CD14-positive monocyte (primary cell): ENCODE measurements around the gene GATD1. TPM values are rescaled to one million over a fixed set of nuclear protein-coding genes. Genes with fewer than 3 reads are reported as not detected.

Source experiments
- DNase-seq, 3 donors: peaks; one replicate each; pipeline ENCODE4 v3.0.0-alpha.2; 2011 to 2022
- H2AFZ ChIP-seq: 2 replicates; pipeline ENCODE4 v1.6.0; 2012; ENCODE audit warnings: mild to moderate bottlenecking, low read depth, low read length, inconsistent platforms; ENCODE audit not compliant: insufficient read depth, poor library complexity, severe bottlenecking
- H3K27ac ChIP-seq, 2 donors: 1 replicate in 1 of 2; 2 replicates in 1 of 2; pipeline ENCODE4 v1.5.1; 2012 to 2013; ENCODE audit warnings: low read length in 2 of 2, control low read depth in 1 of 2, inconsistent platforms in 1 of 2, low read depth in 1 of 2, mild to moderate bottlenecking in 1 of 2
- H3K27me3 ChIP-seq, 2 donors: one replicate each; pipeline versions ENCODE4 v1.6.0 to v1.6.1; 2011 to 2013; ENCODE audit warnings: low read length in 2 of 2; ENCODE audit not compliant: control insufficient read depth in 2 of 2, insufficient read depth in 2 of 2
- H3K36me3 ChIP-seq, 2 donors: replicated peaks in 1 of 2; 1 replicate in 1 of 2; 2 replicates in 1 of 2; pipeline versions ENCODE4 v1.5.1 to v1.6.1; 2012 to 2013; ENCODE audit warnings: low read length in 2 of 2, control low read depth in 1 of 2, inconsistent platforms in 1 of 2, mild to moderate bottlenecking in 1 of 2; ENCODE audit not compliant: insufficient read depth in 2 of 2, control insufficient read depth in 1 of 2
- H3K4me1 ChIP-seq, 2 donors: 1 replicate in 1 of 2; 2 replicates in 1 of 2; pipeline versions ENCODE4 v1.5.1 to v1.6.1; 2012 to 2013; ENCODE audit warnings: low read length in 2 of 2, control low read depth in 1 of 2, inconsistent platforms in 1 of 2, mild to moderate bottlenecking in 1 of 2, moderate library complexity in 1 of 2; ENCODE audit not compliant: insufficient read depth in 2 of 2, control insufficient read depth in 1 of 2
- H3K4me2 ChIP-seq: replicated peaks from 2 replicates; pipeline ENCODE3; 2012; ENCODE audit warnings: low read length, moderate library complexity, mild to moderate bottlenecking; ENCODE audit not compliant: poor library complexity, severe bottlenecking; ENCODE audit errors: extremely low read depth
- H3K4me3 ChIP-seq, 3 experiments: fragments of 200-600 bp in 1 of 3; sonication (generic) in 1 of 3; replicated peaks in 1 of 3; 1 replicate in 2 of 3; 2 replicates in 1 of 3; pipeline ENCODE4 v1.5.1; 2011 to 2013; ENCODE audit warnings: low read length in 3 of 3, mild to moderate bottlenecking in 3 of 3, control low read depth in 2 of 3, low read depth in 2 of 3, inconsistent platforms in 1 of 3, moderate library complexity in 1 of 3
- H3K79me2 ChIP-seq: 2 replicates; pipeline ENCODE4 v1.6.0; 2012; ENCODE audit warnings: mild to moderate bottlenecking, control low read depth, inconsistent platforms, low read length, moderate library complexity; ENCODE audit not compliant: insufficient read depth
- H3K9ac ChIP-seq: 2 replicates; pipeline ENCODE4 v1.6.0; 2017; ENCODE audit warnings: low read length, mild to moderate bottlenecking; ENCODE audit not compliant: insufficient read depth, poor library complexity, severe bottlenecking
- H3K9me3 ChIP-seq, 2 donors: replicated peaks in 1 of 2; 1 replicate in 1 of 2; 2 replicates in 1 of 2; pipeline versions ENCODE4 v1.5.1 to v1.6.1; 2012 to 2013; ENCODE audit warnings: low read length in 2 of 2, control low read depth in 1 of 2; ENCODE audit not compliant: control insufficient read depth in 1 of 2, insufficient read depth in 1 of 2
- H4K20me1 ChIP-seq: 2 replicates; pipeline ENCODE4 v1.6.0; 2012; ENCODE audit warnings: mild to moderate bottlenecking, low read length, control low read depth, moderate library complexity; ENCODE audit not compliant: insufficient read depth
- H3K27ac Mint-ChIP-seq, 7 donors: one replicate each; pipeline ENCODE4 v1.8.0; 2020; ENCODE audit warnings: mild to moderate bottlenecking in 7 of 7, mixed read lengths in 7 of 7, moderate library complexity in 6 of 7, inconsistent platforms in 2 of 7
- H3K27me3 Mint-ChIP-seq, 3 donors: one replicate each; pipeline ENCODE4 v1.8.0; 2021 to 2022; ENCODE audit warnings: low read depth in 3 of 3, mild to moderate bottlenecking in 3 of 3, mixed read lengths in 3 of 3, moderate library complexity in 3 of 3, inconsistent platforms in 1 of 3
- H3K36me3 Mint-ChIP-seq, 2 donors: one replicate each; pipeline ENCODE4 v1.8.0; 2020; ENCODE audit warnings: mixed read lengths in 2 of 2, inconsistent platforms in 1 of 2, mild to moderate bottlenecking in 1 of 2
- H3K4me1 Mint-ChIP-seq: one replicate; pipeline ENCODE4 v1.8.0; 2020; ENCODE audit warnings: mild to moderate bottlenecking, mixed read lengths
- H3K4me3 Mint-ChIP-seq, 2 donors: one replicate each; pipeline ENCODE4 v1.8.0; 2020; ENCODE audit warnings: mild to moderate bottlenecking in 2 of 2, mixed read lengths in 2 of 2, moderate library complexity in 1 of 2
- H3K9me3 Mint-ChIP-seq, 7 donors: one replicate each; pipeline ENCODE4 v1.8.0; 2020 to 2022; ENCODE audit warnings: mixed read lengths in 7 of 7, mild to moderate bottlenecking in 6 of 7, moderate library complexity in 6 of 7, inconsistent platforms in 2 of 7
- WGBS: methylation state at CpG from one replicate; pipeline ENCODE4 v1.1.5; 2013; ENCODE audit warnings: missing lambda C conversion rate; ENCODE audit not compliant: insufficient coverage; 5-methylcytosine and 5-hydroxymethylcytosine counted together
- intact Hi-C, 2 donors: fragments of 100-400 bp; cut with micrococcal nuclease; formaldehyde crosslinking; loops; one replicate each; pipeline versions ENCODE4 v1.15.0 to v1.15.1; 2023
- polyA plus RNA-seq, 3 donors: library from polyadenylated mRNA; depleted of rRNA in 1 of 3; unstranded in 2 of 3; stranded (reverse) in 1 of 3; fragments of 300-500 nt in 2 of 3; fragments of >200 nt in 1 of 3; fragmentation: Illumina TruSeq in 2 of 3; gene quantifications; 1 replicate in 2 of 3; 2 replicates in 1 of 3; pipeline ENCODE4 v1.2.3, GENCODE V29; 2012 to 2021
- TF ChIP-seq, protein P1 (sequence below): fragments of 200-600 bp; IDR thresholded peaks from one replicate; pipeline ENCODE4 v1.8.0; 2022; ENCODE audit warnings: antibody characterized with exemption, mild to moderate bottlenecking

GATD1 gene
- polyA plus RNA-seq, 3 donors = 4.5 to 45.6 (median 4.6) TPM

GRCh38 chr11:815675-816432, 38.6 kb upstream of the GATD1 start:
- H3K4me1 Mint-ChIP-seq = peaks cover 18% of the 10 kb centered on the region
- no peak overlapping the region for H3K4me2 ChIP-seq
- H4K20me1 ChIP-seq = peaks cover 38% of the 10 kb centered on the region
- no peak for DNase-seq
- H2AFZ ChIP-seq = no peak overlapping the region
- H3K79me2 ChIP-seq = peaks cover 31% of the 10 kb centered on the region
- TF ChIP-seq, protein P1, sequence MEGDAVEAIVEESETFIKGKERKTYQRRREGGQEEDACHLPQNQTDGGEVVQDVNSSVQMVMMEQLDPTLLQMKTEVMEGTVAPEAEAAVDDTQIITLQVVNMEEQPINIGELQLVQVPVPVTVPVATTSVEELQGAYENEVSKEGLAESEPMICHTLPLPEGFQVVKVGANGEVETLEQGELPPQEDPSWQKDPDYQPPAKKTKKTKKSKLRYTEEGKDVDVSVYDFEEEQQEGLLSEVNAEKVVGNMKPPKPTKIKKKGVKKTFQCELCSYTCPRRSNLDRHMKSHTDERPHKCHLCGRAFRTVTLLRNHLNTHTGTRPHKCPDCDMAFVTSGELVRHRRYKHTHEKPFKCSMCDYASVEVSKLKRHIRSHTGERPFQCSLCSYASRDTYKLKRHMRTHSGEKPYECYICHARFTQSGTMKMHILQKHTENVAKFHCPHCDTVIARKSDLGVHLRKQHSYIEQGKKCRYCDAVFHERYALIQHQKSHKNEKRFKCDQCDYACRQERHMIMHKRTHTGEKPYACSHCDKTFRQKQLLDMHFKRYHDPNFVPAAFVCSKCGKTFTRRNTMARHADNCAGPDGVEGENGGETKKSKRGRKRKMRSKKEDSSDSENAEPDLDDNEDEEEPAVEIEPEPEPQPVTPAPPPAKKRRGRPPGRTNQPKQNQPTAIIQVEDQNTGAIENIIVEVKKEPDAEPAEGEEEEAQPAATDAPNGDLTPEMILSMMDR = no peak
- peaks cover 23 to 29% of the 10 kb centered on the region in 2 donors for H3K36me3 ChIP-seq
- H3K9ac ChIP-seq = no peak overlapping the region
- H3K4me1 ChIP-seq = peaks cover 19 to 30% of the 10 kb centered on the region in 2 donors
- WGBS = 96% methylated on average over 8 of the region's 11 CpGs
- no peak overlapping the region for H3K4me3 ChIP-seq
- no peaks in the 10 kb centered on the region for H3K9me3 ChIP-seq
- H3K27me3 Mint-ChIP-seq = peaks cover 0 to 10% (median 2%) of the 10 kb centered on the region in 3 donors
- intact Hi-C loops = no loop called here
- H3K9me3 Mint-ChIP-seq = no peaks in the 10 kb centered on the region
- H3K27ac ChIP-seq = no peak overlapping the region
- H3K36me3 Mint-ChIP-seq = peaks cover 23 to 31% of the 10 kb centered on the region in 2 donors
- H3K27ac Mint-ChIP-seq = peak overlapping the region in 1 of 7 donors; percentile 3
- no peak overlapping the region for H3K4me3 Mint-ChIP-seq
- no peaks in the 10 kb centered on the region for H3K27me3 ChIP-seq

DNA sequence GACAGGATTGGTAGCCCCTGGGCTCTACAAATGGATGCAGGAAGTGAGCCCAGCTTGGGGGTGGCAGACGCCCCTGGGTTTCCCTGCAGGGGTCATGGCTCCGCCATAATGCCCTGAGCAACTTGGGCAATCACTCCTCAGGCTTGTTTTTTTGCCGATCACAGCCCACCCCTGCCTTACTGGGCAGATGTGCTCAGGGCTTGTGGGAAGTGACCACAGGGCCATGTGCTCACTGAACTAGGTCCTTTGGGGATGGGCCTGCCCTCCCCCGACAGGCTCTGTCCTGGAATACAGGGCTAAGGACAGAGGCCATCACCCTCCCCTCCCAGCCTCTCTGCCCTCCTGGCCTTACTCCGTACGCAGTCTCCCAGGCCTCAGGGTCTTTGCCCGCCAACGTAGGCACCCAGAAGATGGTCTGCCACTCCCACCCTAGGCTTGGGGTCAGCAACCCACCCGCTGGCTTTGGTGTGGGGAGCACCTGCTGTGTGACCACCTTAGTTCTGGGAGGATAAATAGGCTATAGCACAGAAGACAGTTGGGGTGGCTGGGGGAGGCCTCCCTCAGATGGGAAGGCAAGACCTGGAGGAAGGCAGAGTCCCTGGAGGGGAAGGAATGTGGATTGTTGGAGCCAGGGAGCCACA, 36.3 kb upstream of the GATD1 start:
- Histone ChIP-seq H3K27me3 (no peaks in the 10 kb centered on the region), H3K4me1 (peaks cover 20 to 30% of the 10 kb centered on the region in 2 donors), H4K20me1 (peaks cover 40% of the 10 kb centered on the region), H3K36me3 (peaks cover 23 to 29% of the 10 kb centered on the region in 2 donors), H3K4me2 (no peak overlapping the region), H3K4me3 (no peak overlapping the region), H3K79me2 (peaks cover 33% of the 10 kb centered on the region), H3K27ac (peak overlapping the region in 1 of 2 donors; percentile 7), H3K9me3 (no peaks in the 10 kb centered on the region), H2AFZ (no peak overlapping the region), H3K9ac (no peak overlapping the region)
- Mint-ChIP-seq H3K27me3 (peaks cover 0 to 9% (median 2%) of the 10 kb centered on the region in 3 donors), H3K27ac (peak overlapping the region in 3 of 7 donors; percentile 66 to 77 (median 69)), H3K4me3 (peak overlapping the region in 1 of 2 donors; percentile 21), H3K9me3 (peaks cover 0 to 2% (median 0%) of the 10 kb centered on the region in 7 donors), H3K4me1 (peaks cover 25% of the 10 kb centered on the region), H3K36me3 (peaks cover 22 to 30% of the 10 kb centered on the region in 2 donors)
- intact Hi-C loops = no loop called here
- WGBS = 79% methylated on average over 5 of the region's 9 CpGs
- TF ChIP-seq, protein P1 = no peak
- no peak for DNase-seq
